ENCODE data around the gene GRIK2. TPM values are rescaled to one million over a fixed set of nuclear protein-coding genes. Genes with fewer than 3 reads are reported as not detected.

The GRIK2 gene
- total RNA-seq, 1 donor from 2014 or later: 0.11 TPM

GRCh38 chr6:101806241-101806640 lies 412.7 kb downstream of the GRIK2 start:
- Mint-ChIP-seq H3K27me3 (no peaks in the 10 kb centered on the region), H3K27ac (no peak overlapping the region), H3K36me3 (ENCODE audit: low read depth) (no peaks in the 10 kb centered on the region)

GRCh38 chr6:101811108-101811507 lies 417.6 kb downstream of the GRIK2 start:
- Mint-ChIP-seq H3K4me3 (no peak overlapping the region), H3K27me3 (no peaks in the 10 kb centered on the region), H3K9me3 (no peaks in the 10 kb centered on the region), H3K27ac (no peak overlapping the region), H3K36me3 (ENCODE audit: low read depth) (no peaks in the 10 kb centered on the region), H3K4me1 (no peaks in the 10 kb centered on the region)
- DNase-seq (no peak), ATAC-seq (ENCODE audit: low read depth) (no peak)
- ChIA-PET CTCF (no interaction called here), POLR2A (no interaction called here)
- intact Hi-C loops (cut with micrococcal nuclease): no loop called here
- no peak for TF ChIP-seq CTCF (IDR thresholded peaks at IDR 0.05)

More at GRCh38 chr6:101806241-101806640, 412.7 kb downstream of the GRIK2 start:
- TF ChIP-seq CTCF (IDR thresholded peaks at IDR 0.05): no peak
- ATAC-seq (ENCODE audit: low read depth): no peak
- CTCF ChIA-PET: no interaction called here
- no peaks in the 10 kb centered on the region for H3K4me1 Mint-ChIP-seq
- H3K9me3 Mint-ChIP-seq: no peaks in the 10 kb centered on the region
- DNase-seq: no peak
- H3K4me3 Mint-ChIP-seq: no peak overlapping the region
- POLR2A ChIA-PET: no interaction called here
- intact Hi-C loops (cut with micrococcal nuclease): no loop called here

GRCh38 chr6:101816716-101817115 lies 423.2 kb downstream of the GRIK2 start:
- Mint-ChIP-seq H3K9me3 (no peaks in the 10 kb centered on the region), H3K27ac (no peak overlapping the region)
- intact Hi-C loops (cut with micrococcal nuclease): no loop called here

GRCh38 chr6:101818051-101818450 lies 424.5 kb downstream of the GRIK2 start:
- no peak overlapping the region for H3K27ac Mint-ChIP-seq
- POLR2A ChIA-PET: no interaction called here
- no peak for DNase-seq
- intact Hi-C loops (cut with micrococcal nuclease): no loop called here
- H3K9me3 Mint-ChIP-seq: no peaks in the 10 kb centered on the region
- no peaks in the 10 kb centered on the region for H3K4me1 Mint-ChIP-seq
- TF ChIP-seq CTCF (IDR thresholded peaks at IDR 0.05): no peak
- H3K36me3 Mint-ChIP-seq (ENCODE audit: low read depth): no peaks in the 10 kb centered on the region
- no peaks in the 10 kb centered on the region for H3K27me3 Mint-ChIP-seq
- CTCF ChIA-PET: no interaction called here
- no peak for ATAC-seq (ENCODE audit: low read depth)
- H3K4me3 Mint-ChIP-seq: no peak overlapping the region

More at GRCh38 chr6:101816716-101817115, 423.2 kb downstream of the GRIK2 start:
- CTCF ChIA-PET: no interaction called here
- ATAC-seq (ENCODE audit: low read depth) (no peak), DNase-seq (no peak)
- Mint-ChIP-seq H3K4me1 (no peaks in the 10 kb centered on the region), H3K4me3 (no peak overlapping the region), H3K36me3 (ENCODE audit: low read depth) (no peaks in the 10 kb centered on the region), H3K27me3 (no peaks in the 10 kb centered on the region)
- POLR2A ChIA-PET: no interaction called here
- no peak for TF ChIP-seq CTCF (IDR thresholded peaks at IDR 0.05)

GRCh38 chr6:101824551-101825345 lies 431.2 kb downstream of the GRIK2 start:
- POLR2A ChIA-PET: no interaction called here
- Mint-ChIP-seq H3K27me3 (no peaks in the 10 kb centered on the region), H3K36me3 (ENCODE audit: low read depth) (no peaks in the 10 kb centered on the region), H3K27ac (no peak overlapping the region), H3K4me1 (no peaks in the 10 kb centered on the region), H3K4me3 (no peak overlapping the region), H3K9me3 (peaks cover 16% of the 10 kb centered on the region)
- no peak for TF ChIP-seq CTCF (IDR thresholded peaks at IDR 0.05)
- ATAC-seq (ENCODE audit: low read depth) (no peak), DNase-seq (no peak)
- CTCF ChIA-PET: no interaction called here
- intact Hi-C loops (cut with micrococcal nuclease): no loop called here
